ENCODE measurements around the gene CFLAR. TPM values are rescaled to one million over a fixed set of nuclear protein-coding genes. Genes with fewer than 3 reads are reported as not detected.

The CFLAR gene
- total and polyA plus RNA-seq, 2 of the 13 experiments (the other 11 are each of a cell fraction or from before 2014, with no cell fraction given) = 43.8 to 92.1 TPM

DNA sequence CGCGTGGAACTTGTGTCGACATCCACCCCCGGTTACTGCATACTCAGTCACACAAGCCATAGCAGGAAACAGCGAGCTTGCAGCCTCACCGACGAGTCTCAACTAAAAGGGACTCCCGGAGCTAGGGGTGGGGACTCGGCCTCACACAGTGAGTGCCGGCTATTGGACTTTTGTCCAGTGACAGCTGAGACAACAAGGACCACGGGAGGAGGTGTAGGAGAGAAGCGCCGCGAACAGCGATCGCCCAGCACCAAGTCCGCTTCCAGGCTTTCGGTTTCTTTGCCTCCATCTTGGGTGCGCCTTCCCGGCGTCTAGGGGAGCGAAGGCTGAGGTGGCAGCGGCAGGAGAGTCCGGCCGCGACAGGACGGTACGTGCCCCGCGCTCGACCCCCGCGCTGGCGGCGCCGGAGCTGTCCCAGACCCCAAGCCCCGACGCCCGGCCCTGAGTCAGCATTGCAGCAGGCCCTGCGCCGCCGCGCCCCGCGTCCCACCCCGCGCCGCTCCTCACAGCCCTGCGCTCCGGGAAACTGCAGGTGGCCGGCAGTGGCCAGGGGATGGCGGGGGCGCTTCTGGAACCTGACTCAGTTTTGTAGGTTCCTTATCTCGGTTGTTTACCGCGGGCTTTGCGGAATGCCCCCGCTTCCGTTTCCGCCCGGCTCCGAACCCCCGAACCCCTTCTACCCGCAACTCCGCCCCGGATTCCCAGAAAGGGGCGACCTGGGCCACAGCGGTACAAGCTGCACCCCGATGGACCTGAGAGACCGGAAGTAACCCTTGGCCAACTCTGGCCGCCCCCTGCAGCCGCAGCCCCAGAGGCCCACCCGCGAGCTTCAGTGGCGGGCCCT is at the start of gene CFLAR (continued):
- TF ChIP-seq, protein P1, sequence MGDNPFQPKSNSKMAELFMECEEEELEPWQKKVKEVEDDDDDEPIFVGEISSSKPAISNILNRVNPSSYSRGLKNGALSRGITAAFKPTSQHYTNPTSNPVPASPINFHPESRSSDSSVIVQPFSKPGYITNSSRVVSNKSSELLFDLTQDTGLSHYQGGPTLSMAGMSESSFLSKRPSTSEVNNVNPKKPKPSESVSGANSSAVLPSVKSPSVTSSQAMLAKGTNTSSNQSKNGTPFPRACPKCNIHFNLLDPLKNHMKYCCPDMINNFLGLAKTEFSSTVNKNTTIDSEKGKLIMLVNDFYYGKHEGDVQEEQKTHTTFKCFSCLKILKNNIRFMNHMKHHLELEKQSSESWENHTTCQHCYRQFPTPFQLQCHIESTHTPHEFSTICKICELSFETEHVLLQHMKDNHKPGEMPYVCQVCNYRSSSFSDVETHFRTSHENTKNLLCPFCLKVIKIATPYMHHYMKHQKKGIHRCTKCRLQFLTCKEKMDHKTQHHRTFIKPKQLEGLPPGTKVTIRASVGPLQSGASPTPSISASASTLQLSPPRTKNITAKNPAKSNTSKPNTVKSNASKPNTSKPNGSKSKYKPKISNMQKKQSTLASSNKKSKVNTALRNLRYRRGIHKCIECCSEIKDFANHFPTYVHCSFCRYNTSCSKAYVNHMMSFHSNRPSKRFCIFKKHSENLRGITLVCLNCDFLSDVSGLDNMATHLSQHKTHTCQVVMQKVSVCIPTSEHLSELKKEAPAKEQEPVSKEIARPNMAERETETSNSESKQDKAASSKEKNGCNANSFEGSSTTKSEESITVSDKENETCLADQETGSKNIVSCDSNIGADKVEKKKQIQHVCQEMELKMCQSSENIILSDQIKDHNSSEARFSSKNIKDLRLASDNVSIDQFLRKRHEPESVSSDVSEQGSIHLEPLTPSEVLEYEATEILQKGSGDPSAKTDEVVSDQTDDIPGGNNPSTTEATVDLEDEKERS (CRISPR knock-in tag; IDR thresholded peaks at IDR 0.05) = no peak
- TF ChIP-seq SPEN (CRISPR knock-in tag; IDR thresholded peaks at IDR 0.05; ENCODE audit: low read depth) (peak; percentile 19), ZNF263 (CRISPR knock-in tag; IDR thresholded peaks at IDR 0.05) (peak; percentile 48), PHF5A (CRISPR knock-in tag; IDR thresholded peaks at IDR 0.05; ENCODE audit: low read depth, unreplicated experiment) (no peak), CHCHD3 (CRISPR knock-in tag; IDR thresholded peaks at IDR 0.05) (no peak; the same call in 1 of the 2 replicates), ZNF337 (CRISPR knock-in tag; IDR thresholded peaks at IDR 0.05; ENCODE audit: borderline replicate concordance, low read depth) (peak; percentile 71; the same call in 1 of the 2 replicates), ZMYM2 (CRISPR knock-in tag; IDR thresholded peaks at IDR 0.05) (no peak; the same call in 1 of the 2 replicates), MEIS2 (CRISPR knock-in tag; IDR thresholded peaks at IDR 0.05) (peak; percentile 44), ZNF251 (CRISPR knock-in tag; IDR thresholded peaks at IDR 0.05) (no peak), KDM5B (CRISPR knock-in tag; IDR thresholded peaks at IDR 0.05; ENCODE audit: borderline replicate concordance) (peak; percentile 94), ZNF460 (CRISPR knock-in tag; IDR thresholded peaks at IDR 0.05; ENCODE audit: borderline replicate concordance) (no peak), ZNF225 (CRISPR knock-in tag; IDR thresholded peaks at IDR 0.05) (peak; percentile 71), REL (CRISPR knock-in tag; conservative IDR thresholded peaks at IDR 0.05) (no peak), DNMT1 (CRISPR knock-in tag; IDR thresholded peaks at IDR 0.05) (peak; percentile 15; the same call in 1 of the 2 replicates), ZNF737 (CRISPR knock-in tag; IDR thresholded peaks at IDR 0.05; ENCODE audit: borderline replicate concordance) (no peak), ZNF230 (CRISPR knock-in tag; IDR thresholded peaks at IDR 0.05) (peak; percentile 72), KLF11 (CRISPR knock-in tag; IDR thresholded peaks at IDR 0.05) (peak; percentile 54; the same call in 1 of the 2 replicates), HNRNPUL1 (IDR thresholded peaks at IDR 0.05; ENCODE audit: low read depth, low read length) (no peak), KAT8 (CRISPR knock-in tag; IDR thresholded peaks at IDR 0.05) (peak; percentile 12; the same call in 1 of the 2 replicates), ISX (CRISPR knock-in tag; conservative IDR thresholded peaks at IDR 0.05) (0 out of 2 replicates have a peak, but pooled peaks have one; percentile 73), ATF7-NPFF (CRISPR knock-in tag; IDR thresholded peaks at IDR 0.05; ENCODE audit: low read depth) (peak; percentile 11; the same call in 1 of the 2 replicates), ZNF207 (IDR thresholded peaks at IDR 0.05; ENCODE audit: borderline replicate concordance) (no peak), PCBP1 (IDR thresholded peaks at IDR 0.05; ENCODE audit: borderline replicate concordance, low read depth, low read length) (no peak), NCOA1 (CRISPR knock-in tag; IDR thresholded peaks at IDR 0.05) (0 out of 2 replicates have a peak, but pooled peaks have one; percentile 39)
- TF ChIP-seq, protein P2, sequence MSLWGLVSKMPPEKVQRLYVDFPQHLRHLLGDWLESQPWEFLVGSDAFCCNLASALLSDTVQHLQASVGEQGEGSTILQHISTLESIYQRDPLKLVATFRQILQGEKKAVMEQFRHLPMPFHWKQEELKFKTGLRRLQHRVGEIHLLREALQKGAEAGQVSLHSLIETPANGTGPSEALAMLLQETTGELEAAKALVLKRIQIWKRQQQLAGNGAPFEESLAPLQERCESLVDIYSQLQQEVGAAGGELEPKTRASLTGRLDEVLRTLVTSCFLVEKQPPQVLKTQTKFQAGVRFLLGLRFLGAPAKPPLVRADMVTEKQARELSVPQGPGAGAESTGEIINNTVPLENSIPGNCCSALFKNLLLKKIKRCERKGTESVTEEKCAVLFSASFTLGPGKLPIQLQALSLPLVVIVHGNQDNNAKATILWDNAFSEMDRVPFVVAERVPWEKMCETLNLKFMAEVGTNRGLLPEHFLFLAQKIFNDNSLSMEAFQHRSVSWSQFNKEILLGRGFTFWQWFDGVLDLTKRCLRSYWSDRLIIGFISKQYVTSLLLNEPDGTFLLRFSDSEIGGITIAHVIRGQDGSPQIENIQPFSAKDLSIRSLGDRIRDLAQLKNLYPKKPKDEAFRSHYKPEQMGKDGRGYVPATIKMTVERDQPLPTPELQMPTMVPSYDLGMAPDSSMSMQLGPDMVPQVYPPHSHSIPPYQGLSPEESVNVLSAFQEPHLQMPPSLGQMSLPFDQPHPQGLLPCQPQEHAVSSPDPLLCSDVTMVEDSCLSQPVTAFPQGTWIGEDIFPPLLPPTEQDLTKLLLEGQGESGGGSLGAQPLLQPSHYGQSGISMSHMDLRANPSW (CRISPR knock-in tag; IDR thresholded peaks at IDR 0.05; ENCODE audit: borderline replicate concordance) = no peak; the same call in 1 of the 2 replicates
